DMS153 (cell line): ENCODE results near the gene VCX2.
"Not testable (repeated sequence)": the region's sequence is repeated elsewhere in the genome, so short reads cannot be mapped to it uniquely, and the experiment has no call there.

Source experiments
- DNase-seq: peaks from one replicate; lab custom pipeline; 2025; lab: John Stamatoyannopoulos, UW

Gene VCX2

GRCh38 chrX:8122538-8122937 lies 48.5 kb downstream of the VCX2 start:
- DNase-seq, result no peak

GRCh38 chrX:8121391-8121790 lies 49.7 kb downstream of the VCX2 start:
- not testable (repeated sequence) for DNase-seq
